ENCODE data around the gene LTA4H. TPM values are rescaled to one million over a fixed set of nuclear protein-coding genes. Genes with fewer than 3 reads are reported as not detected.

LTA4H gene
- total RNA-seq, 4 donors from 2014 or later: 65.3 to 110 (median 67.6) TPM

DNA sequence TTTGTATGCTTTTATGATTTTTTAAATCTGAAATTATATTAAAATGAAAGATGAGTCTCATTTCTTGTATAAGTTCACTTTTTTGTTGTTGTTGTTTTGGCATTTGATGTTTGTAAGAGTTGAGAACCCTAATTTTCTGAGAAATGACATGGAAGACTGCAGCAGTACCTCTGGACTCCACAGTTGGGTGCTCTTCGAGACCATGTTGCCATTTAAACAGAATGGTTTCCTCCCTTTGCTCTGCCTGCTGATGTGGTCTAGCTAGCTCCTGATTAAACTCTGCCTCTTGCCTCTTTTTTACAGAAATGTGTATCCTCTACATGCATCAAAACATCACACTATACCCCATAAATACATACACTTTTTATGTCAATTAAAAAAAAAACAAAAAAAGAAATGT, 5.8 kb upstream of the LTA4H start:
- H3K4me1 ChIP-seq: no peaks in the 10 kb centered on the region
- WGBS, 2 donors (ENCODE audit: low coverage in 1 of 2): 100% methylated on average over 1 of the region's 1 CpG
- H3K9me3 ChIP-seq: no peaks in the 10 kb centered on the region
- ATAC-seq: no peak
- H3K27me3 ChIP-seq: no peaks in the 10 kb centered on the region
- TF ChIP-seq EP300 (IDR thresholded peaks at IDR 0.05) (no peak), POLR2A (IDR thresholded peaks at IDR 0.05) (no peak), POLR2AphosphoS5 (IDR thresholded peaks at IDR 0.05) (no peak)
- TF ChIP-seq, protein P1, sequence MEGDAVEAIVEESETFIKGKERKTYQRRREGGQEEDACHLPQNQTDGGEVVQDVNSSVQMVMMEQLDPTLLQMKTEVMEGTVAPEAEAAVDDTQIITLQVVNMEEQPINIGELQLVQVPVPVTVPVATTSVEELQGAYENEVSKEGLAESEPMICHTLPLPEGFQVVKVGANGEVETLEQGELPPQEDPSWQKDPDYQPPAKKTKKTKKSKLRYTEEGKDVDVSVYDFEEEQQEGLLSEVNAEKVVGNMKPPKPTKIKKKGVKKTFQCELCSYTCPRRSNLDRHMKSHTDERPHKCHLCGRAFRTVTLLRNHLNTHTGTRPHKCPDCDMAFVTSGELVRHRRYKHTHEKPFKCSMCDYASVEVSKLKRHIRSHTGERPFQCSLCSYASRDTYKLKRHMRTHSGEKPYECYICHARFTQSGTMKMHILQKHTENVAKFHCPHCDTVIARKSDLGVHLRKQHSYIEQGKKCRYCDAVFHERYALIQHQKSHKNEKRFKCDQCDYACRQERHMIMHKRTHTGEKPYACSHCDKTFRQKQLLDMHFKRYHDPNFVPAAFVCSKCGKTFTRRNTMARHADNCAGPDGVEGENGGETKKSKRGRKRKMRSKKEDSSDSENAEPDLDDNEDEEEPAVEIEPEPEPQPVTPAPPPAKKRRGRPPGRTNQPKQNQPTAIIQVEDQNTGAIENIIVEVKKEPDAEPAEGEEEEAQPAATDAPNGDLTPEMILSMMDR (IDR thresholded peaks at IDR 0.05): no peak
- no peak overlapping the region for H3K4me3 ChIP-seq
- no peaks in the 10 kb centered on the region for H3K36me3 ChIP-seq
- H3K27ac ChIP-seq: no peak overlapping the region

DNA sequence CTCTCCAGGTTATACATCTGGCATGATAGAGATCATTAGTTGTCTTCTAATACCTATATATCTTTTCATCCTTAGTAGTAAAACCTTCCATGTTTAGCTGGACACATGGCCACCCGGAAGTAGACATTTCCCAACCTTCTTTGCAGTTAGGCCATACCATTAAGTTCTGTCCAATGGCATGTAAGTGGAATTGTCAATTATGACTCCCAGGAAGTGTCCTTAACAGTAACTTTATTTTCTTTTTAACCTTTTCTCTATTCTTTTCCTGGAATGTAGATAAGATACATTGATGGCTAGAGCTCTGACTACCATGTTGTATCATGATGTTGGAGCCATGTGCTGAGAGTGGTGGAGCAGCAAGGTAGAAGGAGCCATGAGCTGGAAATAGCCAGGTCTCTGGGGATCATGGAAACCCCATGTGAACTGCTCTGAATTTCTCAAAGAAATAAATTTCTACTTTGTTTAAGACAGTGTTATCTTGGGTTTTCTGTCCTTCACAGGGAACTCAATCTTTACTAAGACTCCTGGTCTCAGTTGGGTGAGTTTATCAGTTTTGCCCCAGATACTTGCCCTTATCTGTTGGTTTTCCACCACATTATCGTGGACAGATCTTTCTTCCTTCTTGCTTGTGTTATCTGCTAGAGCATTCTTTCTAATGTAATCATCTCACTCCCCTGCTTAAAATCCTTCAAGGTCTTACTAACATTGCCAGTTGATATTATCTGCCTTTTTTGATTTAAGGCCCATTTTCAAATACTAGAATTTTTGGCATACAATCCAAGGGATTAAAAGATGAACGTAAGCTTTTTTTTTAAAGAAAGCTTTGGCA, 5.1 kb upstream of the LTA4H start:
- H3K9me3 ChIP-seq: no peaks in the 10 kb centered on the region
- TF ChIP-seq POLR2AphosphoS5 (IDR thresholded peaks at IDR 0.05) (no peak), POLR2A (IDR thresholded peaks at IDR 0.05) (no peak), EP300 (IDR thresholded peaks at IDR 0.05) (no peak)
- TF ChIP-seq, protein P1 (IDR thresholded peaks at IDR 0.05): no peak
- no peaks in the 10 kb centered on the region for H3K27me3 ChIP-seq
- no peak overlapping the region for H3K4me3 ChIP-seq
- H3K27ac ChIP-seq: no peak overlapping the region
- no peaks in the 10 kb centered on the region for H3K4me1 ChIP-seq
- WGBS, 2 donors (ENCODE audit: low coverage in 1 of 2): 58 to 62% methylated on average over 2 to 3 of the region's 3 CpGs
- ATAC-seq: no peak
- H3K36me3 ChIP-seq: no peaks in the 10 kb centered on the region

DNA sequence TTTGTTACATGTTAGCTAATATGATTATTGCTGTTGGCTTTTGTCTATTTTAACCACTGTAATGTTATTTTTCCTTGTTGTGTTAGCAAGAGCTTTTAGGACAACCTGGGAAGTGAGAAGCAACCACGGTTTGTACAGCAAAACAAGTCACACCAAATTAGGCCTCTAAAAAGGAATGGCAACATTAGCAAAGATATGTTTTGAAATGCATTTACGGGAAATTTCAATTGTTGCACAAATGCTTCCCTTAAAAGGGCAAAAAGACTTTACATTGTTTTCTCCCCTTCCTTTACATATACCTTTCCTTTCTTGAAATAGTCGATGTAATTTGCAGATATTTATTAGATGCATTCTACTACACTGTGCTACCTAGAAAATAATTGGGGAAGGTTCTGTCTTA, 4.1 kb upstream of the LTA4H start:
- Histone ChIP-seq H3K36me3 (no peaks in the 10 kb centered on the region), H3K9me3 (no peaks in the 10 kb centered on the region), H3K27ac (no peak overlapping the region), H3K27me3 (no peaks in the 10 kb centered on the region), H3K4me1 (peaks cover 0 to 4% (median 1%) of the 10 kb centered on the region in 3 donors), H3K4me3 (no peak overlapping the region)
- WGBS, 2 donors (ENCODE audit: low coverage in 1 of 2): 79 to 81% methylated on average over 3 of the region's 3 CpGs
- no peak for ATAC-seq
- TF ChIP-seq EP300 (IDR thresholded peaks at IDR 0.05): no peak
- TF ChIP-seq, protein P1 (IDR thresholded peaks at IDR 0.05): no peak
- no peak for TF ChIP-seq POLR2A (IDR thresholded peaks at IDR 0.05)
- no peak for TF ChIP-seq POLR2AphosphoS5 (IDR thresholded peaks at IDR 0.05)

DNA sequence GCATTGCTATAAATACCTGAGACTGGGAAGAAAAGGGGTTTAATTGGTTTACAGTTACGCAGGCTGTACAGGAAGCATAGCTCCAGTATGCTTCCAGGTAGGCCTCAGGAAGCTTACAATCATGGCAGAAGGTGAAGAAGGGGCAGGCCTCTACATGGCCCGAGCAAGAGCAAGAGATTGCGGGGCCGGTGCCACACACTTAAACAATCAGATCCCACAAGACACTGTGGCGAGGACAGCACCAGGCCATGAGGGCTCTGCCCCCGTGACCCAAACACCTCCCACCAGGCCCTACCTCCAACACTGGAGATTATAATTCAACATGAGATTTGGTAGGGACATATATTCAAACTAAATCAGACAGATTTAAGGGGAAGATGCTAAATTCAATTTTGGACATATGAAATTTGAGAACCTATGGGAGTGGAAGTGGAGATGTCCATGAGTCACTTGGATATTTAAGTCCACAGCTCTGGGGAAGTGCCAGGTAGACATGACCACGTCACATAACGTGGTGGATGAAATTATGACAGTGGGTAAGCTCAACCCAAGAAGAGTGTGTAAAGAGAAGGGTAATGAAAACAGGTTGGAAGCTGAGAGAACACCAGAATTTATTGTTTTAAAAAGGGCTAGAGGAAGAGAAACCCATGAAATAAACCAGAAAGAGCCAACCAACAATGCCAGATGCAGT, 1.5 kb upstream of the LTA4H start:
- no peak for ATAC-seq
- peaks cover 4 to 21% (median 12%) of the 10 kb centered on the region in 3 donors for H3K4me1 ChIP-seq
- H3K4me3 ChIP-seq: no peak overlapping the region
- TF ChIP-seq, protein P1 (IDR thresholded peaks at IDR 0.05): no peak
- TF ChIP-seq POLR2AphosphoS5 (IDR thresholded peaks at IDR 0.05): no peak
- TF ChIP-seq EP300 (IDR thresholded peaks at IDR 0.05): no peak
- no peak for TF ChIP-seq POLR2A (IDR thresholded peaks at IDR 0.05)
- H3K27me3 ChIP-seq: no peaks in the 10 kb centered on the region
- no peak overlapping the region for H3K27ac ChIP-seq
- no peaks in the 10 kb centered on the region for H3K36me3 ChIP-seq
- WGBS, 2 donors (ENCODE audit: low coverage in 1 of 2): 85 to 98% methylated on average over 6 to 8 of the region's 8 CpGs
- H3K9me3 ChIP-seq: no peaks in the 10 kb centered on the region

Data from gastroesophageal sphincter (tissue), 4 donors.